BLaER1 (cell line): ENCODE data around the gene OR4C11.

ENCODE experiments used
- H3K27ac ChIP-seq: shearing (Covaris generic); formaldehyde crosslinking; 2 replicates; pipeline ENCODE4 v1.8.1; 2022
- H3K27me3 ChIP-seq: shearing (Covaris generic); formaldehyde crosslinking; 2 replicates; pipeline ENCODE4 v1.8.1; 2022
- H3K36me3 ChIP-seq: shearing (Covaris generic); formaldehyde crosslinking; 2 replicates; pipeline ENCODE4 v1.8.1; 2022
- H3K4me1 ChIP-seq: shearing (Covaris generic); formaldehyde crosslinking; 2 replicates; pipeline ENCODE4 v1.8.1; 2022
- H3K4me2 ChIP-seq: shearing (Covaris generic); formaldehyde crosslinking; 2 replicates; pipeline ENCODE4 v1.8.1; 2022
- H3K4me3 ChIP-seq: shearing (Covaris generic); formaldehyde crosslinking; 2 replicates; pipeline ENCODE4 v1.8.1; 2022
- H3K9ac ChIP-seq: shearing (Covaris generic); formaldehyde crosslinking; 2 replicates; pipeline ENCODE4 v1.8.1; 2022
- H3K9me3 ChIP-seq: shearing (Covaris generic); formaldehyde crosslinking; 2 replicates; pipeline ENCODE4 v1.8.1; 2022
- H4K20me1 ChIP-seq: shearing (Covaris generic); formaldehyde crosslinking; 2 replicates; pipeline ENCODE4 v1.8.1; 2022
- Cebpa-rat ChIP-seq: shearing (Covaris generic); IDR thresholded peaks from 2 replicates; pipeline ENCODE4 v1.8.1; 2022

Gene OR4C11

GRCh38 chr11:55607545-55607944, at the start of gene OR4C11:
OR4C11 (minus strand) TSS chr11:55607645; CDS start chr11:55604373, 3,272 bp downstream.
- no peak within 1 kb of the TSS for H3K9ac ChIP-seq
- no peaks in the 10 kb centered on the region for H3K9me3 ChIP-seq
- no peaks in the 10 kb centered on the region for H3K36me3 ChIP-seq
- H3K27me3 ChIP-seq = no peaks in the 10 kb centered on the region
- H3K4me1 ChIP-seq = no peaks in the 10 kb centered on the region
- no peak within 1 kb of the TSS for H3K27ac ChIP-seq
- no peak within 1 kb of the TSS for H3K4me3 ChIP-seq
- TF ChIP-seq Cebpa-rat = no peak
- no peak within 1 kb of the TSS for H3K4me2 ChIP-seq
- H4K20me1 ChIP-seq = no peaks in the 10 kb centered on the region

GRCh38 chr11:55655096-55655495, 47.7 kb upstream of the OR4C11 start:
- H3K36me3 ChIP-seq = no peaks in the 10 kb centered on the region
- H3K27me3 ChIP-seq = no peaks in the 10 kb centered on the region
- H3K9ac ChIP-seq = no peak overlapping the region
- no peak overlapping the region for H3K27ac ChIP-seq
- H3K4me3 ChIP-seq = no peak overlapping the region
- no peak overlapping the region for H3K4me2 ChIP-seq
- no peaks in the 10 kb centered on the region for H4K20me1 ChIP-seq
- TF ChIP-seq Cebpa-rat = no peak
- H3K9me3 ChIP-seq = no peaks in the 10 kb centered on the region
- no peaks in the 10 kb centered on the region for H3K4me1 ChIP-seq

- Histone ChIP-seq H3K4me1 (no peaks in the 10 kb centered on the region), H4K20me1 (no peaks in the 10 kb centered on the region), H3K9ac (no peak overlapping the region), H3K4me2 (no peak overlapping the region), H3K27me3 (no peaks in the 10 kb centered on the region), H3K9me3 (no peaks in the 10 kb centered on the region), H3K27ac (no peak overlapping the region), H3K36me3 (no peaks in the 10 kb centered on the region), H3K4me3 (no peak overlapping the region)
- no peak for TF ChIP-seq Cebpa-rat
These were observed 45.1 kb upstream of the OR4C11 start for GRCh38 chr11:55652560-55652959.

GRCh38 chr11:55648027-55648426, 40.6 kb upstream of the OR4C11 start, which contains the start of gene OR4S2:
OR4S2 (plus strand) TSS chr11:55648327; CDS start chr11:55650904, 2,577 bp downstream.
- no peak within 1 kb of the TSS for H3K27ac ChIP-seq
- H3K4me2 ChIP-seq = no peak within 1 kb of the TSS
- H3K4me1 ChIP-seq = no peaks in the 10 kb centered on the region
- H3K4me3 ChIP-seq = no peak within 1 kb of the TSS
- no peaks in the 10 kb centered on the region for H4K20me1 ChIP-seq
- no peak for TF ChIP-seq Cebpa-rat
- H3K27me3 ChIP-seq = no peaks in the 10 kb centered on the region
- no peak within 1 kb of the TSS for H3K9ac ChIP-seq
- H3K9me3 ChIP-seq = no peaks in the 10 kb centered on the region
- H3K36me3 ChIP-seq = no peaks in the 10 kb centered on the region

GRCh38 chr11:55634813-55635212, 27.4 kb upstream of the OR4C11 start, which contains the start of gene OR4P4:
OR4P4 (plus strand) TSS chr11:55635113.
- H3K9me3 ChIP-seq = no peaks in the 10 kb centered on the region
- TF ChIP-seq Cebpa-rat = no peak
- H4K20me1 ChIP-seq = no peaks in the 10 kb centered on the region
- H3K4me1 ChIP-seq = no peaks in the 10 kb centered on the region
- no peak within 1 kb of the TSS for H3K4me2 ChIP-seq
- H3K36me3 ChIP-seq = no peaks in the 10 kb centered on the region
- no peak within 1 kb of the TSS for H3K4me3 ChIP-seq
- H3K9ac ChIP-seq = no peak within 1 kb of the TSS
- H3K27ac ChIP-seq = no peak within 1 kb of the TSS
- H3K27me3 ChIP-seq = no peaks in the 10 kb centered on the region

- Histone ChIP-seq H3K4me3 (no peak overlapping the region), H3K4me1 (no peaks in the 10 kb centered on the region), H3K27me3 (no peaks in the 10 kb centered on the region), H4K20me1 (no peaks in the 10 kb centered on the region), H3K27ac (no peak overlapping the region), H3K9me3 (peaks cover 5% of the 10 kb centered on the region; the same call in 1 of the 2 replicates), H3K36me3 (no peaks in the 10 kb centered on the region), H3K4me2 (no peak overlapping the region), H3K9ac (no peak overlapping the region)
- no peak for TF ChIP-seq Cebpa-rat
These were observed 17.1 kb upstream of the OR4C11 start for GRCh38 chr11:55624531-55624930.

GRCh38 chr11:55572548-55572947, 34.9 kb downstream of the OR4C11 start:
- no peaks in the 10 kb centered on the region for H4K20me1 ChIP-seq
- peaks cover 26% of the 10 kb centered on the region for H3K9me3 ChIP-seq
- H3K4me1 ChIP-seq = no peaks in the 10 kb centered on the region
- H3K27ac ChIP-seq = no peak overlapping the region
- no peaks in the 10 kb centered on the region for H3K36me3 ChIP-seq
- no peak for TF ChIP-seq Cebpa-rat
- no peaks in the 10 kb centered on the region for H3K27me3 ChIP-seq
- no peak overlapping the region for H3K4me3 ChIP-seq
- no peak overlapping the region for H3K4me2 ChIP-seq
- no peak overlapping the region for H3K9ac ChIP-seq

GRCh38 chr11:55571828-55572227, 35.6 kb downstream of the OR4C11 start, which contains the start of gene OR4C16:
OR4C16 (plus strand) TSS chr11:55572128; CDS start chr11:55572128, 0 bp downstream.
- no peaks in the 10 kb centered on the region for H3K4me1 ChIP-seq
- H4K20me1 ChIP-seq = no peaks in the 10 kb centered on the region
- peaks cover 19% of the 10 kb centered on the region for H3K9me3 ChIP-seq
- H3K27me3 ChIP-seq = no peaks in the 10 kb centered on the region
- no peak for TF ChIP-seq Cebpa-rat
- no peak within 1 kb of the TSS for H3K9ac ChIP-seq
- H3K4me3 ChIP-seq = no peak within 1 kb of the TSS
- H3K27ac ChIP-seq = no peak within 1 kb of the TSS
- no peak within 1 kb of the TSS for H3K4me2 ChIP-seq
- H3K36me3 ChIP-seq = no peaks in the 10 kb centered on the region

GRCh38 chr11:55554169-55554568, 53.3 kb downstream of the OR4C11 start, which contains the start of gene OR4C15:
OR4C15 (plus strand) TSS chr11:55554469; CDS start chr11:55554469, 0 bp downstream.
- no peaks in the 10 kb centered on the region for H3K9me3 ChIP-seq
- no peaks in the 10 kb centered on the region for H3K27me3 ChIP-seq
- no peak for TF ChIP-seq Cebpa-rat

More at GRCh38 chr11:55554169-55554568, 53.3 kb downstream of the OR4C11 start, which contains the start of gene OR4C15:
- no peak within 1 kb of the TSS for H3K9ac ChIP-seq
- no peaks in the 10 kb centered on the region for H3K4me1 ChIP-seq
- H3K27ac ChIP-seq = no peak within 1 kb of the TSS
- H3K4me3 ChIP-seq = no peak within 1 kb of the TSS
- H3K36me3 ChIP-seq = no peaks in the 10 kb centered on the region
- H4K20me1 ChIP-seq = no peaks in the 10 kb centered on the region
- H3K4me2 ChIP-seq = no peak within 1 kb of the TSS
